HL-60 (cell line): ENCODE measurements around the gene RASSF5.
A peak's percentile ranks its signal among the peaks of the same experiment; 100 is the strongest.

Source experiments
- DNase-seq, 2 experiments: peaks; one replicate each; pipeline ENCODE4 v3.0.0-alpha.2; 2010 to 2020; ENCODE audit warnings: low read depth in 1 of 2, low spot score in 1 of 2
- H3K27ac ChIP-seq: fragments of 250-450 bp; sonication (Bioruptor Pico); replicated peaks from 2 replicates; pipeline ENCODE4 v1.5.1; 2020; ENCODE audit warnings: mild to moderate bottlenecking, moderate library complexity
- H3K27me3 ChIP-seq: fragments of 250-450 bp; sonication (Bioruptor Pico); 2 replicates; pipeline ENCODE4 v1.5.1; 2021; ENCODE audit warnings: mild to moderate bottlenecking, moderate library complexity; ENCODE audit not compliant: insufficient read depth, poor library complexity, severe bottlenecking
- H3K4me3 ChIP-seq: replicated peaks from 2 replicates; pipeline ENCODE4 v1.5.1; 2011; ENCODE audit warnings: mild to moderate bottlenecking, control low read depth, low read length; ENCODE audit not compliant: insufficient read depth
- GABPA ChIP-seq: IDR thresholded peaks from 2 replicates; pipeline ENCODE4 v1.6.1; 2012; ENCODE audit warnings: low read depth
- POLR2AphosphoS5 ChIP-seq: IDR thresholded peaks from 2 replicates; pipeline ENCODE4 v1.6.1; 2012; ENCODE audit warnings: low read depth
- REST ChIP-seq: IDR thresholded peaks from 2 replicates; pipeline ENCODE4 v1.6.1; 2012; ENCODE audit warnings: low read depth; ENCODE audit not compliant: insufficient replicate concordance
- SPI1 ChIP-seq: IDR thresholded peaks from 2 replicates; pipeline ENCODE4 v1.6.1; 2012; ENCODE audit warnings: low read depth, mild to moderate bottlenecking, borderline replicate concordance
- TF ChIP-seq, protein P1 (sequence below): IDR thresholded peaks from one replicate; pipeline ENCODE4 v1.5.1; 2011; ENCODE audit warnings: low read length, control low read depth, inconsistent platforms; ENCODE audit not compliant: insufficient read depth

The RASSF5 gene

DNA sequence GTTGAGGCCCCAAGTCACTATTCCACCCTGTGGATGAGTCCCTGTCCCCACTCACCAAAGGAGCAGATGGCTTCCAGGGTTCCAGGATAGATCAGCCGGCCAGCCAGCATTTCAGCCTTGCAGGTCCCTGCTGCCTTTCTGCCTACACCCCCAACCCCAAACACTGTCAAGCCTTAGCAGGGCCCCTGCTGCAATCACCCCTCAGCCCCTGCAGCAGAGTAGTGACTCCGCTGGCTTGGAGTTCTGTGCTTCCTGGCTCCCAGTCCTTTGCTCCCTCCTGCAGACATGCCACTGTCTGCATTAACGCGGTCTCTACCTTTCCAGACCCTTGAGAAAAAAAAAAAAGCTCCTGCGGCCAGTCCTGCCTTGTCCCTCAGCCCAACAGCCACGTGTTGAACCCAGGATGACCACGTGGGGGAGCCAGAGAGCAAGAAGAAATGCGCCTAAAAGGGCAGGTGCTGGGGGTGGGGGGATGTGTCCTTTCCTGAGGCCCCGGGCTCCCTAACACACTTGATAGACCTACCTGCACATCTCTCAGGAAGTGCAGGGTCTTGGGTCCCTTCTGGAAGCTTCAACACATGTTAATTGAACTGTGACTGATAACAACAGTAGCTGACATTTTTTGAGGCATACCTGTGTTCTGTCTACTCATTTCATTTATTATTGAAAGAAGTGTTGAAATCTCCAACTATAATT lies 37.4 kb downstream of the RASSF5 start:
- Histone ChIP-seq H3K27ac (no peak overlapping the region), H3K4me3 (no peak overlapping the region)

DNA sequence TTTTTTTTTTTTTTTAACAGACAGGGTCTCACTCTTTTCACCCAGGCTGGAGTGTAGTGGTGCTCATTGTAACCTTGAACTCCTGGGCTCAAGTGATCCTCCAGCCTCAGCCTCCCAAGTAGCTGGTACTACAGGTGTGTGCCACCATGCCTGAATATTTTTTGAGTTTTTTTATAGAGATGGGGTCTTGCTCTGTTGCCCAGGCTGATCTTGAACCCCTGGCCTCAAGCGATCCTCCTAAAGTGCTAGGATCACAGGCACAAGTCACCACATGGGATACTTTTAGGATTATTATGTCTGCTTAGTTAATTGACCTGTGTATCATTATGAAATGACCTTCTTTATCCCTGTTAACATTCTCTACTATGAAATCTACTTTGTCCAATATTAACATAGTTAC lies 38.0 kb downstream of the RASSF5 start:
- H3K27me3 ChIP-seq, result no peaks in the 10 kb centered on the region
- no peak for DNase-seq
- H3K27ac ChIP-seq, result no peak overlapping the region
- H3K4me3 ChIP-seq, result no peak overlapping the region
- no peak for TF ChIP-seq REST
- TF ChIP-seq GABPA, result no peak
- TF ChIP-seq POLR2AphosphoS5, result no peak
- TF ChIP-seq, protein P1, sequence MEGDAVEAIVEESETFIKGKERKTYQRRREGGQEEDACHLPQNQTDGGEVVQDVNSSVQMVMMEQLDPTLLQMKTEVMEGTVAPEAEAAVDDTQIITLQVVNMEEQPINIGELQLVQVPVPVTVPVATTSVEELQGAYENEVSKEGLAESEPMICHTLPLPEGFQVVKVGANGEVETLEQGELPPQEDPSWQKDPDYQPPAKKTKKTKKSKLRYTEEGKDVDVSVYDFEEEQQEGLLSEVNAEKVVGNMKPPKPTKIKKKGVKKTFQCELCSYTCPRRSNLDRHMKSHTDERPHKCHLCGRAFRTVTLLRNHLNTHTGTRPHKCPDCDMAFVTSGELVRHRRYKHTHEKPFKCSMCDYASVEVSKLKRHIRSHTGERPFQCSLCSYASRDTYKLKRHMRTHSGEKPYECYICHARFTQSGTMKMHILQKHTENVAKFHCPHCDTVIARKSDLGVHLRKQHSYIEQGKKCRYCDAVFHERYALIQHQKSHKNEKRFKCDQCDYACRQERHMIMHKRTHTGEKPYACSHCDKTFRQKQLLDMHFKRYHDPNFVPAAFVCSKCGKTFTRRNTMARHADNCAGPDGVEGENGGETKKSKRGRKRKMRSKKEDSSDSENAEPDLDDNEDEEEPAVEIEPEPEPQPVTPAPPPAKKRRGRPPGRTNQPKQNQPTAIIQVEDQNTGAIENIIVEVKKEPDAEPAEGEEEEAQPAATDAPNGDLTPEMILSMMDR, result no peak
- no peak for TF ChIP-seq SPI1

More for the DNA sequence above, 37.4 kb downstream of the RASSF5 start:
- TF ChIP-seq, protein P1, result peak; percentile 70
- TF ChIP-seq REST, result no peak
- H3K27me3 ChIP-seq, result no peaks in the 10 kb centered on the region
- peak in 1 of 2 experiments; percentile 77 for DNase-seq

- Histone ChIP-seq H3K4me3 (no peak overlapping the region), H3K27me3 (no peaks in the 10 kb centered on the region), H3K27ac (no peak overlapping the region)
- TF ChIP-seq GABPA (no peak), REST (no peak), SPI1 (no peak), POLR2AphosphoS5 (no peak)
- TF ChIP-seq, protein P1, result no peak
- DNase-seq, result no peak
Measured at GRCh38 chr1:206547104-206547503, 39.8 kb downstream of the RASSF5 start.
